Left lung (tissue), 14 donors: ENCODE measurements around the gene ATRN. TPM values are rescaled to one million over a fixed set of nuclear protein-coding genes. Genes with fewer than 3 reads are reported as not detected.
"Not testable (repeated sequence)": the region's sequence is repeated elsewhere in the genome, so short reads cannot be mapped to it uniquely, and the experiment has no call there.

Experiments used
- ATAC-seq: fragments of 200-7000 bp; cut with Tn5 transposase; one replicate; pipeline ENCODE4 v1.9.1; 2020; ENCODE audit warnings: moderate library complexity
- DNase-seq, 4 donors: peaks; one replicate each; pipeline ENCODE4 v3.0.0-alpha.2; 2013 to 2020
- H3K27ac ChIP-seq, 2 donors: fragments of 200-600 bp; sonication (generic) in 1 of 2; one replicate each; pipeline versions ENCODE4 v1.5.0 to v1.8.0; 2020 to 2021
- H3K27me3 ChIP-seq, 2 donors: fragments of 200-600 bp; sonication (generic) in 1 of 2; one replicate each; pipeline versions ENCODE4 v1.5.0 to v1.8.0; 2020 to 2021
- H3K36me3 ChIP-seq, 2 donors: fragments of 200-600 bp; sonication (generic) in 1 of 2; one replicate each; pipeline versions ENCODE4 v1.5.0 to v1.8.0; 2020 to 2021
- H3K4me1 ChIP-seq, 2 donors: fragments of 200-600 bp; one replicate each; pipeline ENCODE4 v1.8.0; 2021
- H3K4me3 ChIP-seq, 2 donors: fragments of 200-600 bp; sonication (generic) in 1 of 2; one replicate each; pipeline versions ENCODE4 v1.5.0 to v1.8.0; 2020 to 2021; ENCODE audit warnings: mild to moderate bottlenecking in 1 of 2
- H3K9me3 ChIP-seq, 2 donors: fragments of 200-600 bp; sonication (generic) in 1 of 2; one replicate each; pipeline versions ENCODE4 v1.5.0 to v1.8.0; 2020 to 2021
- intact Hi-C, 2 donors: fragments of 100-400 bp; cut with DNase I; formaldehyde crosslinking; loops; one replicate each; pipeline versions ENCODE4 v1.11.2 to v1.14.2; 2022
- long read RNA-seq, 12 donors: library from polyadenylated mRNA in 2 of 12; unstranded in 2 of 12; transcript quantifications; one replicate each; pipeline ENCODE4 v2.0.0 and lab custom pipeline, GENCODE V29; 2019 to 2026
- polyA plus RNA-seq, 6 donors: library from polyadenylated mRNA; unstranded; fragments of 120-200 nt; gene quantifications; one replicate each; pipeline ENCODE4 v1.2.1, GENCODE V29; 2013; ENCODE audit not compliant: insufficient read length in 6 of 6
- total RNA-seq, 2 donors: library from RNA; stranded (reverse); fragmentation: NEBNext Ultra II Directional; extraction: Animal tissue kit (Norgen Biotek cat#: 25700); gene quantifications; one replicate each; pipeline ENCODE4 v1.2.1, GENCODE V29; 2021
- TF ChIP-seq, protein P1 (sequence below), 2 donors: fragments of 200-600 bp; sonication (generic) in 1 of 2; IDR thresholded peaks; one replicate each; pipeline versions ENCODE4 v1.5.0 to v1.8.0; 2021; ENCODE audit warnings: antibody characterized with exemption in 2 of 2
- donor health status: DM: no; HTN: yes; CAD: no.
- donor health status: DM: no; HTN: no; CAD: no.

Gene ATRN
- total RNA-seq (10 to 100 TPM; 28.8 to 35.7 TPM), polyA plus RNA-seq (10 to 100 TPM; 32.6 to 39.5 (median 35.9) TPM)
- long read RNA-seq, donor 1, partial matches to known transcripts: 7 of 8 reads
- long read RNA-seq, donor 1, other reads (novel, unspliced or antisense): 0 of 8 reads
- long read RNA-seq, donor 2, partial matches to known transcripts: 30 of 31 reads
- long read RNA-seq, donor 2, other reads (novel, unspliced or antisense): 0 of 31 reads
- long read RNA-seq, donor 3, partial matches to known transcripts: 5 of 6 reads
- long read RNA-seq, donor 3, other reads (novel, unspliced or antisense): 0 of 6 reads
- long read RNA-seq, donor 4: 0 reads
- long read RNA-seq, donor 5, partial matches to known transcripts: 6 of 7 reads
- long read RNA-seq, donor 5, other reads (novel, unspliced or antisense): 0 of 7 reads
- long read RNA-seq, donor 6, full-length matches to known transcripts: 5 of 5 reads
- long read RNA-seq, donor 6, partial matches to known transcripts: 0 of 5 reads
- long read RNA-seq, donor 6, other reads (novel, unspliced or antisense): 0 of 5 reads
- long read RNA-seq, donor 7, full-length matches to known transcripts: 2 of 2 reads
- long read RNA-seq, donor 7, partial matches to known transcripts: 0 of 2 reads
- long read RNA-seq, donor 7, other reads (novel, unspliced or antisense): 0 of 2 reads
- long read RNA-seq, donor 8, full-length matches to known transcripts: 3 of 3 reads
- long read RNA-seq, donor 8, partial matches to known transcripts: 0 of 3 reads
- long read RNA-seq, donor 8, other reads (novel, unspliced or antisense): 0 of 3 reads
- long read RNA-seq, donor 9: 0 reads
- long read RNA-seq, donor 10, partial matches to known transcripts: 0 of 1 reads
- long read RNA-seq, donor 10, other reads (novel, unspliced or antisense): 1 of 1 reads
- long read RNA-seq, donor 11: 0 reads
- long read RNA-seq, donor 12, partial matches to known transcripts: 5 of 5 reads
- long read RNA-seq, donor 12, other reads (novel, unspliced or antisense): 0 of 5 reads

DNA sequence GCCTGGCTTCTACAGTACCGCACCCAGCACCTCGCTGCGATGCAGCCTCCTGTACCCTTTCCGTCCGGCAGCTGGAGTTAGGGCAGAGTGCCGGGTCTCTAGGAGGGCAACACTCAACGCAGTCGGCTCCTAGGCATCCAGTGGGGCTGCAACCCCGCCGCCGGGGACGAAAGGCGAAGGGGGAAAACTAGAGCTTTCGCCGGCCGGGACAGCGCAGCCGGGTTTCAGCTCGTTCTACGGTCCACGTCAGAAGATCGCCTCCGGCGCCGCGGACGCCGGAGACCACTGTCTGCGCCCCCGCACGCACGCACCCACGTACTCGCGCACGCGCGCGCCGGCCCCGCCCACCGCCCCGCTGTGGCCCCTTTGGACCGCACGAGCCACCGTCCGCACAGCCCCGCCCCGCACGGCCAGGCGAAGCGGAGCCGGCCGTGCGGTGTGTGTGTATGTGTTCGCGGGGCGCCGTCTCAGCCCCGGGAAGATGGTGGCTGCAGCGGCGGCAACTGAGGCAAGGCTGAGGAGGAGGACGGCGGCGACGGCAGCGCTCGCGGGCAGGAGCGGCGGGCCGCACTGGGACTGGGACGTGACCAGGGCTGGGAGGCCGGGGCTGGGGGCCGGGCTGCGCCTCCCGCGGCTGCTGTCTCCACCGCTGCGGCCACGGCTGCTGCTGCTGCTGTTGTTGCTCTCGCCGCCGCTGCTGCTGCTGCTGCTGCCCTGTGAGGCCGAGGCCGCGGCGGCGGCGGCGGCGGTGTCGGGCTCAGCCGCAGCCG is at the start of gene ATRN:
Gene ATRN (plus strand): TSS at position 392 of the 770 bp plus-strand sequence. CDS start 90 bp downstream, at position 482.
- peak; percentile 99 for ATAC-seq
- H3K27ac ChIP-seq: peak within 1 kb of the TSS; percentile 80 to 84
- peak; percentile 91 to 97 (median 92) for DNase-seq

DNA sequence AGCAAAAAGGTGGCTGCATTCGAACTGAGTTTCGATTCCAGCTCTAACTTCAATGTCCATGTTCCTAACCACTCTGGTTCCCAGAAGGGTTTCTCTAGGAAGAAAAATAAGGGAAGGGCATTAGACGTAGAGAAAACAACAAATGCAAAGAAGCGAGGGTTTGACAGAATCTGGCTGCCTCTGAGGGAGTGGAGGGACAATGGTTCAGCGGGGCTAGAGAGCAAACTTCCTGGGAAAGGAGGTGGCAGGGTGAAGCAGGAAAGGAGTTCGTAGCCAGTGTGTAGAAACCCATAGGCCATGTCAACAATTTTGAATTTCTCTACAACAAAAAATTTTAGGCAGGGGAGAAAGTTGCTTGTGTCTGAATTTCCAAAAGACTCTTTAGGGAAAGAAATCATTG is 48.8 kb upstream of the ATRN start:
- H3K4me3 ChIP-seq: no peak overlapping the region
- ATAC-seq (no peak), DNase-seq (no peak)
- intact Hi-C loops: no loop called here
- TF ChIP-seq, protein P1, sequence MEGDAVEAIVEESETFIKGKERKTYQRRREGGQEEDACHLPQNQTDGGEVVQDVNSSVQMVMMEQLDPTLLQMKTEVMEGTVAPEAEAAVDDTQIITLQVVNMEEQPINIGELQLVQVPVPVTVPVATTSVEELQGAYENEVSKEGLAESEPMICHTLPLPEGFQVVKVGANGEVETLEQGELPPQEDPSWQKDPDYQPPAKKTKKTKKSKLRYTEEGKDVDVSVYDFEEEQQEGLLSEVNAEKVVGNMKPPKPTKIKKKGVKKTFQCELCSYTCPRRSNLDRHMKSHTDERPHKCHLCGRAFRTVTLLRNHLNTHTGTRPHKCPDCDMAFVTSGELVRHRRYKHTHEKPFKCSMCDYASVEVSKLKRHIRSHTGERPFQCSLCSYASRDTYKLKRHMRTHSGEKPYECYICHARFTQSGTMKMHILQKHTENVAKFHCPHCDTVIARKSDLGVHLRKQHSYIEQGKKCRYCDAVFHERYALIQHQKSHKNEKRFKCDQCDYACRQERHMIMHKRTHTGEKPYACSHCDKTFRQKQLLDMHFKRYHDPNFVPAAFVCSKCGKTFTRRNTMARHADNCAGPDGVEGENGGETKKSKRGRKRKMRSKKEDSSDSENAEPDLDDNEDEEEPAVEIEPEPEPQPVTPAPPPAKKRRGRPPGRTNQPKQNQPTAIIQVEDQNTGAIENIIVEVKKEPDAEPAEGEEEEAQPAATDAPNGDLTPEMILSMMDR (IDR thresholded peaks at IDR 0.05): no peak
- H3K4me1 ChIP-seq: peaks cover 0 to 11% of the 10 kb centered on the region in 2 donors
- H3K9me3 ChIP-seq: no peaks in the 10 kb centered on the region
- H3K27me3 ChIP-seq: no peaks in the 10 kb centered on the region
- no peak overlapping the region for H3K27ac ChIP-seq
- no peaks in the 10 kb centered on the region for H3K36me3 ChIP-seq

More for the DNA sequence above, at the start of gene ATRN:
- Histone ChIP-seq H3K9me3 (no peaks in the 10 kb centered on the region), H3K4me3 (peak within 1 kb of the TSS; percentile 95), H3K27me3 (no peaks in the 10 kb centered on the region), H3K36me3 (no peaks in the 10 kb centered on the region), H3K4me1 (peaks cover 14 to 30% of the 10 kb centered on the region in 2 donors)
- TF ChIP-seq, protein P1 (IDR thresholded peaks at IDR 0.05): no peak
- intact Hi-C loops: no loop called here

DNA sequence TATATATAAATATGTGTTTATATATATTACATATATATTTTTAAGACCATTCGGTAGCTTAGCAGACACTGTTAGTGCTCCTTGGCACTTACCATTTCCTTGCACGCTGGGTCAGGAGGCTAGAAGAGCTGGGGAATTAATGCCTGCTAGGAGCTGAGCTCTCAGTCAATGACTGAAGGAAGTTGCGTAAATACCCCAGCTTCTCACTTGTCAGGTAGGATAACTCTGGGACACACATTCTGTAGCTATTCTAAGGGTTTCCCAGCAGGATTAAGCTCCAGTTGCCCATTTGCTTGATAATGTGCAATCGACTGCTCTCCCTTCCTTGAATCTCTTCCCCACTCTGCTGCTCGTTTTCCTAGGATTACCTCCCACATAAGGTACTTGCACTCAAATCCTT is 47.7 kb upstream of the ATRN start:
- no peak overlapping the region for H3K27ac ChIP-seq
- H3K27me3 ChIP-seq: no peaks in the 10 kb centered on the region
- H3K36me3 ChIP-seq: no peaks in the 10 kb centered on the region
- no peak for ATAC-seq
- no peaks in the 10 kb centered on the region for H3K9me3 ChIP-seq
- TF ChIP-seq, protein P1 (IDR thresholded peaks at IDR 0.05): no peak
- peaks cover 0 to 11% of the 10 kb centered on the region in 2 donors for H3K4me1 ChIP-seq
- DNase-seq: no peak
- intact Hi-C loops: no loop called here
- no peak overlapping the region for H3K4me3 ChIP-seq

DNA sequence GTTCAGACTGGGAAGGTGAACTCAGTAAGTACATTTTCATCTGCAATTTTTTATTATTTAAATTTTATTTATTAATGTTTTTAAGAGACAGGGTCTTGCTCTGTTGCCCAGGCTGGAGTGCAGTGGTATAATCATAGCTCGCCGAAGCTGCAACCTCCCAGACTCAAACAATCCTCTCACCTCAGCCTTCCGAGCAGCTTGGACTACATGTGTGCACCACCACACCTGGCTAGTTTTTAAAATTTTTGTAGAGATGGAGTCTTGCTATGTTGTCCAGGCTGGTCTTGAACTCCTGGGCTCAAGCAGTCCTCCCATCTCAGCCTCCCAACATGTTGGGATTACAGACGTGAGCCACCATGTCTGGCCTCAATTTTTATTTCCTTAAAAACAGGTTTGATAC is 44.1 kb upstream of the ATRN start:
- DNase-seq, ATAC-seq, H3K36me3 ChIP-seq, H3K27ac ChIP-seq, H3K4me1 ChIP-seq, H3K9me3 ChIP-seq, intact Hi-C loops, H3K27me3 ChIP-seq, H3K4me3 ChIP-seq: not testable (repeated sequence)

DNA sequence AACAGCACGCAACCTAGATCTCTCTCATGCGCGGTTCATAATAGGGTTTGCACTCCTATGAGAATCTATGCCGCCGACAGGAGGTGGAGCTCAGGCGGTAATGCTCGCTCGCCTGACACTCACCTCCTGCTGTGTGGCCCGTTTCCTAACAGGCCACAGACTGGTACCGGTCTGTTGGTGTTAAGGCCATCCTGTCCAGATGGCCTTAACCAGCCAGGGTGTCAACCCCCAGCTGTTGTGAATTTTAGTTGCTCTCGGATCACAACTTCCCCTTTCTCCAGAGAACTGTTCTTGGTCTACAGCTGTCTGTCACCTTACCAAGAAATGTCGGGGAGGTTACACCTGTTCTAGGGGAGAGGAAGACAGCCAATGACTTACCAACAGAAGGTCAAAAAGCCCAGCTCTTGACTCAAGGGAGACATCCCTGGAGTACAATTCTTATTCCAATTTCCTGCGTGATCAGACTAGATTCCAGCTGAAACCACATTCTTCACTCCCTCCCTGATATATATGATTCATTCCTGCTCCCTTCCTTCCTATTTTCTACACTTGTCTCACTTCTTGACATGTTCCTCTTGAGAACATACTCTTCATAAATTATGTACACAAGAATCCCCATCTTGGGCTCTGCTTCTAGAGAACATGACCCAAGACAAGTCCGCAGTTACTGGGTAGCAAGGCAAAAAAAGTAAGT is 40.3 kb upstream of the ATRN start:
- H3K4me3 ChIP-seq: no peak overlapping the region
- H3K27me3 ChIP-seq: no peaks in the 10 kb centered on the region
- intact Hi-C loops: no loop called here
- H3K4me1 ChIP-seq: no peaks in the 10 kb centered on the region
- H3K27ac ChIP-seq: peak overlapping the region; percentile 13 to 73
- peak; percentile 77 for ATAC-seq
- no peaks in the 10 kb centered on the region for H3K9me3 ChIP-seq
- no peak for DNase-seq
- H3K36me3 ChIP-seq: no peaks in the 10 kb centered on the region
- TF ChIP-seq, protein P1 (IDR thresholded peaks at IDR 0.05): no peak
